T-helper 22 cell (primary cell): ENCODE results near the gene IL1R1.
"Not testable (repeated sequence)": the region's sequence is repeated elsewhere in the genome, so short reads cannot be mapped to it uniquely, and the experiment has no call there.

Experiments used
- DNase-seq: peaks from one replicate; pipeline ENCODE4 v3.0.0-alpha.2; 2020; ENCODE audit warnings: low read depth

The IL1R1 gene

DNA sequence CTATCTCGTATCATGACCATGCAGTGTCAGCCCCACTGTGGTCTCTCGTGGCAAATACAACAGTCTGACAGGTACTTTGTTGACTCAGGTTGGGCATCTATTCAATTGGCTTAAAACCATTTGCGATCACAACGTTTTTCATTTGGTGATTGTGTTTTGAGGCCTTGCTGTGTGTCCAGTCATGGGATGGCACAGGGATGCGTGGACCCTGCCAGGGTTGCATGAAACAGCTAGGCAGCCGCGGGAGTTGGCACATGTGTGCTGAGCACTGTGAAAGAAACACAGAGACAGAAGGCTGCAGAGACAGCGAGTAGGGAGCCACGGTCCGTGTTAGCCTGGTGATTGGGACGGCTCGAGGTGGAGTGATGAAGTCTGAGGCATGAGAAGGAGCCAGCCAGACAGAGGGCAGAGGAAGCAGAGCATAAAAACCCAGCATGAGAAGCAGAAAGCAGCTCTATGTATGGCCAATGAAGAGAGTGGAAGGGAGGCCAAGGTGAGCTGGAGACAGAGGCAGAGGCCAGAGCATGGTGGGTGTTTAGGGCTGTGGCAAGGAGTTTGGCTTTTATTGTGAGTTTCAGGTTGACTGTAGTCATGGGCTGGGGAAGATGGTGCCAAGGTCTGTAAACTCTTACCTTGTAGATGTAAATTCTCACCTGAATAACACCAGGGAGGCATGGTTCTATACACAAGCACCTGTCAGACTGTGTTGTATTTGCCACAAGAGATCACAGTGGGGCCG lies 31.8 kb upstream of the IL1R1 start:
- no peak for DNase-seq

DNA sequence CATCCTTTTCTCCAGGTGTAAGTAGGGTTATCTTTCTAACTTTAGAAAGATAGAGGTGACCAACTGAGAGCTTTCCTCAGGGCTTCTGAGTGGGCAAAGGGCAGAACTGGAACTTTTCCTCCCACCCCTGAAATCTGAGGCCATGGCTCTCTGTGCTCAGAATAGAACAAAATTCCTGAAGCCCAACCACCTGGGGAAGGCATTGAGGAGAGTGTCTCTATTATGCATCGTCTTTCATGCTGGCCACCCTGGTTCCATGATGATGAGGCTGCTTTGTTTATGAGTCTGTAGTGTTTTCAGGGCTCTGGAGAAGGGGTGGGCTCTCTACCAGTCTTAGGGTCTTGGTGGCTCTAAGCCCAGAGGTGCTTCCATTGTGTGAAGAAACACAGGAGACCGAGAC lies 30.7 kb upstream of the IL1R1 start:
- no peak for DNase-seq

DNA sequence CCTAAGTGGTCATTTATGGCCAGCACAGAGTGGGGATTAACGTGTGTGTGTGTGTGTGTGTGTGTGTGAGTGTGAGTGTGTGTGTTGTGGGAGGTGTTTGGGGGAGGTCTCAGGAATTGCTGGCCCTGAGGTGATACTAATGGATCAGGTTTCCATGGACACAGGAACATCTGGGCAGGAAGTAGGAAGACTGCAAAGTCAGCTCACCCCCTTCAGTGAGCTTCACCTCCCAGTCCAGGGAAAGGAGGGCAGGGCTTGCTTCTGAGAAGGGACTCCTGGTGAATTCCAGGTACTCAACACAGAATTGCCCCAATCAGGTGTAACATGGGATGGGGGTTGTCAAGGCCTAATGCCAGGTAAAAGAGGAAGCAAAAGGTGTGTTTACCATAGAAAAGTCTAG lies 30.3 kb upstream of the IL1R1 start:
- no peak for DNase-seq

DNA sequence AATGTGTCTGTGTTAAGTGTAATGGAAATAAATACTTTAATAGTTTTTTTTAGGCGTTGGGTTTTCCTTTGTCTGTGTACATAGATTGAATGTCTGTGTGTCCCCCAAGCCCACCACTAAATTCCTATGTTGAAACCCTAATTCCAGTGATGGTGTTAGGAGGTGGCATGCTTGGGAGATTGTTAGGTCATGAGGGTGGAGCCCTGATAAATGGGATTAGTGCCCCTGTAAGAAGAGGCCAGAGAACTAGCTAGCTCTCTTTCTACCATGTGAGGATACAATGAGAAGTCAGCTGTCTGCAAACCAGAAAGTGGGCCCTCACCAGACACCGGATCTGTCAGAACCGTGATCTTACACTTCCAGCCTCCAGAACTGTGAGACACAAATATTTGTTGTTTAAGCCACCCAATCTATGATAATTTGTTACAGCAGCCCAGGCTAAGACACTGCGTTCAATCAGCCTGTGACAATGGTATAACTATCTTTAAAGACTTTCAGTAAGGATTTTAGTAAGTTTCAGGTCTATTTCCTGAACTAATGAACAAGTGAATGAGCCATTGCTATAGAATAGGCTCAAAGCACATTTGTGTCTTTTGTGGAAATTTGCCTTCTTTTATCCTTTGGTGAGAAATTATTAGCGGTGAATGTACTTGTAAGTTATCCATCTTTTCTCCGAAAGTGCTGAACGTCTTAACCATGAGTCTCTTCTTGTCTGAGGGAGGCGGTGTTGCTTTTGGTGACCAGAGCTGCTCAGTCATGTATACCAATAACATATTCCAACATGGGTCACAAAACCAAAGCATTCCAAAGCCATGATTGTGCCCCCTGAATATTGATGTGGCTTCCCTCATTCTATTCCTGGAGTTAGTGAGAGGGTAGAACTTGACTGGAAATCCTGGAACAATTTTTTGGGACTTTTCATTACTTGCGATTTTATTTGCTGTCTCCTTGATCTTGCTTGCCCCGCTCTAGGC lies 29.6 kb upstream of the IL1R1 start:
- DNase-seq, result no peak

DNA sequence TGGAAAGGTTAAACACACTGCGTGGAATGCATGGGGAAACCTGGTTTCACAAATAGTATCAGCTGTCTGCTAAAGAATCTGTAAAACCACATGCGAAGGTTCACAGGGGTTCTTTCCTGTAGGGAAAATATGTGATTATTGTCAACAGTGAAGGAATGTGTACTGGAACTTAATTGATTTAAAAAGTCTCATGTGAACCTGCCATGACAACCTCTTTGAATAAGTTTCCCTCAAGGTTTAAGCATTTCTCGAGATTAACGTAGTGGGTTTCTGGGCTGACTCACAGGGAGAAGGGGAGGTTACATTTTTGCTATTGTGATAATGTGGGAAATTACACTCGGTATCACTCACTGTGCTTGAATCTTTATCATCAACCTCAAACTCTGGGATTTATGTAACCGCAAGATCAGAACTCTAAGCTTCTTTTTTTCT lies 28.2 kb upstream of the IL1R1 start:
- DNase-seq, result no peak

DNA sequence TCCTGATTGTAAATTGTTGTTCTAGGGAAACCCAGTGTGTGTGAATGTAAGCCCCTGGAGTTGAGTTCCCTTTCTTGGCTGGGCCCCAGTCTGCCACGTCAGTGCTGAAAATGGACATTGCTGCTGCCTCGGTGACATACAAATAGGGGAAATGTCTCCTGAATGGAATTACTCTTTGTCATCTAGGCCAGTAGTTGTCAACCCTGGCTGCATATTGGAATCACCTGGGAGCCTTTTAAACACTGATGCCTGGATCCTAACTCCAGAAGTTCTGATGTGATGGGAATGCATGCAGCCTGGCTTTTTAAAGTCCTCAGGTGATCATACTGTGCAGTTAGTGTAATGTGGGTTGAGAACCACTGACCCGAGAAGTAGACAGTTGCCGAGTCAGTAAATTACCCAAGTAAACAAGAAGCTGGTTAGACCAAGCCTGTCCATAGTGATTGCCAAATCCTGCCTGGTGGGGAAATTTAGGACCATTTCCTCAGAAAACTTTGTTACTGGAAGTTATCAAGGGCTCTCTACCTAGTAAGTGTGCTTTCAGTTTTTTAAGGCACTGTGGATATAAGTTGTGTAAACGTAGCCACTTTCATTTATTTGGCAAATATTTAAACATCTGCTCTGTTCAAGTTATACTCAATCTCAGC lies 27.6 kb upstream of the IL1R1 start:
- no peak for DNase-seq

DNA sequence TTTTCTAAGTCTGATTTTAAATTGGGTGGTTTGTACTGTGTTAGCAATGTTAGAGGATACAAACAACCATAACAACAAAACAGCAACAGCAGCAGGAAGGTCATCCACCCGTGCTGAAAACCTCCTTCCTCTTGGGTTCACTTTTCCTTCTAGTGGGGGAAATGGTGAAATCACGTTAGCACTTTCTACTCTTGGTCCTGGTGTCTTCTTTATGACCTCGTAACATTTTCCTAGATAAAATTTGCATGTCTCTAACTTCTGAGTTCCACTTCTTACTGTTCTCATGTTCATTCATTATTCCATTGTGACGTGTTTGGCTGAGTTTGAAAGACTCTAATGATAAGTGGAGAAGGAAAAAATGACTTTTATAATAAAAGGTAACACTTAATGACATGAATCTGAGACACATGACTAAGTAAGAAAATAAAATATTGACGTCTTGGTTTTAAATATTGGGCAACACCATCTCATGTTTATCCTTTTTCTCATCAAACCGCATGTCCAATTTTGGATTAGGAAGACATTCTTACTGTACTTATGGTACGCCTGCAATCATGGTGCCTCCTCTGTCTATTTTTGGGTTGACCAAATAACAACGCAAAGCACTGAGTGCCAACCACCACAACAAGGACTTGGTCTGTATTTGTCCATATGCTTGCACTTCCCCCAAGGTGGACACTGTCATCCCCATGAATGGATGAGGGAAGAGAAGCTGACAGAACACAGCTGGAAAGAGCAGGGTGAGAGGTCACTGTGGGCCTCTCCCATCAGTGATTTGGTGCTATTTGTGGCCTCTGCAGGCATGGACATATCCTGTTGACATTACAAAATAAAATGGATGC lies 25.7 kb upstream of the IL1R1 start:
- no peak for DNase-seq

DNA sequence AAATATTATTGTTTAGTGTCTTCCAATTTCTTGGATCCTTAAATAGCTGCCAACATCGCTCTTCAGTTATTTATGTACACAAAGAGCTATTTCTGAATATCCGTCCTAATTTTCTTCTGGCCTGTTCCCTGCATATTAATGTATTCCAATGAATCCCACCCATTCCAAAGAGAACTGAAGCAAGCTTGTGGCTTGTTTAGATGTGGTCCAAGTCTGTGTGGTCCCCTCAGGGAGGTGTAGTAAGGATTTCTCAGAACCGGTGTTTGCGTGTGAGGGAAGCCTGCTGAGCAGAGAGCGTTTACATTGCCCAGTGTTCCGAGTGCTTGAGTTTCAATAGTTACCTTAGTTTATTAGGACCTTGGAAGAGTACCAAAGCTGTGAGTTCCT lies 25.1 kb upstream of the IL1R1 start:
- DNase-seq, result no peak

DNA sequence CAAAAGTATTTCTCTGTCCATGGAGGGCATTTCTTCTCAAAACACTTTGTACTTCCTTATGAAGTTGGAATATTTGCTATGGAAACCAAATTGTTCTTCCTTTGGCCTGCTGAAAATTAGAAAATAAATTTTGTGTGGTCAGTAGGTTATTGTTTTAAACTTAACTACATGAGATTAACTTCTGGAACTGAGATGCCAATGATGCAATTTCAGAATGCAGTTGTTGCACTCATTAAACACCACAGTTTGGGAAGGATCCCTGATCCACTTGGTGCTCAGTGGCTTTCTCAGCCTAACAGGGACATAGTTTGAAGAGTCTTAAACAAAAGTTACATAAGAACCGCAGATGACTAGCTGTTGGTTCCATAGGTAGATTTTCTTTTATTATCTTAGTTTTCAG lies 23.3 kb upstream of the IL1R1 start:
- DNase-seq, result no peak

DNA sequence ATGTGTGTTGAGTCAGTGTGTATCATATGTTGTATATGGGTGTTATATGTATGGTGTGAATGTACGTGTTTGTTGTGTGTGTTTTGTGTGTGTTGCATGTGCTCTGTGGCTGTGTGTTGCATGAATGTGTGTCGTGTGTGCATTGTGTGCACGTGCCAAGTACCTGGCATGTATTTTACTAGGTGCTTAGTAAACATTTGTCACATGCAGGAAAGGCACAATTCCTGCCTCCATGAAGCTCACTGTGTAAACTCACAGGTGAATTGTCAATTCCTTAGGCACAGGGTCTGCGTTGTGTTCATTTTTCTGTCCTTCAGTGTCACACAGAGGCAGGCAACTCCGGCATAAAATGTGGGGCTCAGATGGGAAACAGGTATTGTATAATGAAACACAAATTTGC lies 22.3 kb upstream of the IL1R1 start:
- no peak for DNase-seq

DNA sequence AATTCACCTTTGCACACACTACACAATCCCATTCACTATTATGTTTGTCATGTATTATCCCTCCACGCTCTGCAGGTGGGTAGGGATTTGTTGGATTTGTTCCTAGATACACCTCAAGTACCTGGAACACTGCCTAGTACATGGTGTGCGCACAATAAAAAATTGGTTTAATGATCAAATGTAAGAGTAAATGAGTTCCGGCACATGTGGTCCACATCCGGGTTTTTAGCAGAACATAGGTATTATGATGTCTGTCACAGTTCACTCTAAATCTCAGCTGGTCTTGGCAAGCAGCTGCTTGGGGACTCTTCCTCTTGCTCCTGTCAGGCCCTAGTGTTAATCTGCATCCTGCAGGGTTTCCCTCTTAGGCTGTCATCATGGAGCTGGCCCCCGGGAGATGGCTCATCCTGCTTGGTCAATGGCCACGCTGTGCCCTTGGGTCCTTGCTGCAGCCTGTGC lies 21.8 kb upstream of the IL1R1 start:
- no peak for DNase-seq

DNA sequence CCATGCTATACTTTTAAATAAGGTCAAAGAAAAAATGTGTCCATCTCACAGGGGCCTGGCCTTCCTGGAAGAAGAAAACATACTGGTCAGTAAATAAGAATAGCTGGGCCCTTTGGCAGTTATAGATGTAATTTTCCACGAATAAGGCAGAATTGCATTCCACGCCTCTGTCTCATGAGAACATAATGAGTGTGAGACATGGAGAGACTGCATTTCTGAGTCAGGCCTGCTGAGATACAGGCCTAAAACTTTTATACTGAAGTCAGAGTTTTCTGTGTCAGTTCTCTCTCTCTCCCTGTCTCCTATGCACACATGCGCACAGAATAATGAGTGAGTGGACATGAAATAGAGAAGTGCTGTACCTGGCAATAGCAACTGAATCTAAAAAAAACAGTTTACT lies 20.4 kb upstream of the IL1R1 start:
- DNase-seq, result no peak

DNA sequence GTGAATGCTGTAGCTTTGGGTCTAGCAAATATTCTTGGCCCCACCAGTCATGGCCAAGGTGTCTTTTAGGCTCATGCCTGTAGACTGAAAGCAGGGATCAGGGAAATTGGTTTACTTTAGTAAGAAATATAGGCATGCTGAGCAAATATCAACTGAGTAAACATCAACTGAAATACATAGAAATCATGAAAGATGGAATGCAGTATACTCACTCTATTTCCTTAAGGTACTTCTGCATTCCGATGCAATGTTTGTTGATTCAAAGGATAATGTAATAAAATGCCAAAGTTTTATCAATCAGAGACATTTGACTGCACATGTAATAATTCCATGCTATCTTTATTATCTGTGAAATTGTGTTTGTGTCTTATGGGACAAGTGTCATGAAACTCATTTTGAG lies 19.6 kb upstream of the IL1R1 start:
- DNase-seq, result no peak

DNA sequence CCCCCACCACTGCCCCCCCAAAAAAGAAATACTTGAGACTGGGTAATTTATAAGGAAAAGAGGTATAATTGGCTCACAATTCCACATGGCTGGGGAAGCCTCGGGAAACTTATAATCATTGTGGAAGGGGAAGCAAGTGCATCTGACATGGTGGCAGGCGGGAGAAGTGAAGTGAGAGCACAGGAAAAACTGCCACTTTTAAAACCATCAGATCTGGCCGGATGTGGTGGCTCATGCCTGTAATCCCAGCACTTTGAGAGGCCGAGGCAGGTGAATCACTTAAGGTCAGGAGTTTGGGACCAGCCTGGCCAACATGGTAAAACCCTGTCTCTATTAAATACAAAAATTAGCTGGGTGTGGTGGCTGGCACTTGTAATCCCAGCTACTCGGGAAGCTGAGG lies 18.1 kb upstream of the IL1R1 start:
- not testable (repeated sequence) for DNase-seq

DNA sequence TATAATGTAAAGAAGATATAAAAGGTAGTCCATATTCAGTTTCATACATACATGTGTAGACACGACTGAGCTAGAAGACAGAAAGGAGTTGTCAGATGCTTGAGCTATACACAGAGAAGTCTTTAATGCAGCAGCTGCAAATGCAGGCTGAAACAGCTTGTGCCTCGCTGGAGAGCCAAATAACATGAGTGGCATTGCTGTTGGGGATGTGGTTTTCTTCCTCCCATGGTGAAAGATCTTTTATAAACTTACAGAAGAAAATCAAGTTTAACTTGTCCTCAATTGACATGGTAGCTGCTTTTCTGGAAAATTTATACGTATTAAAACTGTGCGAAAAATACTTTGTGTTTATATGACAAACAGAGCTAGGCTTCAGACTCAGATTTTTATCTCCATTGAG lies 16.4 kb upstream of the IL1R1 start:
- DNase-seq, result no peak

DNA sequence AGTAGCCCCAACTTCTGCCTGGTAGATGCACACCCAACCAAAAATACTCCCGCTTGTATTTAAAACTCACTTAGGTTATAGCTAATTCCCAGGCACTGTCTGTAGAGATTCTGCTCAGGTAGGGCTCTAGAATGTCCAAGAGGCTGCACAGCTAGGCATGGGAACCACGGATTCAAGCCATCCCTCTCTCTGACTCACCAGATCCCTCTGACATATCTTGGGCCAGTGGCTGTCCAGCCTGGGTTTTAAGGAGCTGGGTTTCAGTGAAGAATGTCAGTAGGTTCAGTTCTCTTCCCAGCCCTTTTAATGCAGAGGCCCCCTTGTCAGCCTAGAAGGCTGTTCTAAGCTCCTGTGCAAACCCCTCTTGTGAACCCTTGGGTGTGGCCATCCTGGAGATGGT lies 15.9 kb upstream of the IL1R1 start:
- no peak for DNase-seq

DNA sequence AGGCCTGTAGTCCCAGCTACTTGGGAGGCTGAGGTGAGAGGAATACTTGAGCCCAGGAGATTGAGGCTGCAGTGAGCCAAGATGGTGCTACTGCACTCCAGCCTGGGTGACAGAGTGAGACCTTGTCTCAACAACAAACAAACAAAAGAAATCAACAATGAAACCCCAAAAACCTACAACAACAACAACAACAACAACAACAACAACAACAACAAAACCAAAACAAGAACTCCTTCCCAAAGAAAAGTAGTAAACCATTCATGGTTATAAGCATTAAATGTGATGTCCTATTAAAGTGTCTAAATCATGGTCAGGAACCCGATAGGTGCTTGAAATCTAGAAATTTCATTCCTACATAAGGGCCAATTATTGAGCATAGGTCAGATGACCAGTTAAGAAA lies 13.5 kb upstream of the IL1R1 start:
- DNase-seq, result no peak

DNA sequence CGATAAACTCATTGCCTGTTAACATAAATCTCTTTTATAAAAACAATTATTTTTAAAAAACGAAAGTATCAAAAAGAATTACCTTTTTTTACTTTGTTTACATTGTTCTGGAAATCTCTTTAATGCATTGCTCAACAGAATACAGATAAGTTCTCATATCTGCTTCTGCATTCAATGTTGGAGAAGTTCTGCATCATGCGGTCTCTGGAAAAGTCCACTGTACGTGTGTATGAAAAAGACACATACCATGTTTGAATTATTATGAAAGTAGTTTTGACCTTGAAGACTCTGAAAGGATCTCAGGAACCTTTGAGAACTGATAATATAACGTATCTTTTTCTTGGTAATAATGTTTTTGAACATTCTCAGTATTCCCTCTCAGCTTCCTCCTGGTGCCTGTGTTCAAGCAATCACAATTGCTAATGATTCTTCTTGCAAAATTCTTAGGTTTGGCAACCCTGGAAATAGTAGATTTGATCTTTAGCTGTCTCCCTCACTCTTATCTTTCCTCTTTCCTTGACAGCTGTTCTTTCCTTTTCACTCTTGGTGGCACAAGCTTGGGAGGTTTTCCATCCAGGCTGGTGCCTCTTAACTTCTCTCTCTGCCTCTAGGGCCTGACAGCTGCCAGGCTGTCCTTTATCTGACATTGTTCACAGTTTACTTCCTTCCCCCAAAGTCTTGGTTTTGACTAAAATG lies 12.4 kb upstream of the IL1R1 start:
- DNase-seq, result no peak

DNA sequence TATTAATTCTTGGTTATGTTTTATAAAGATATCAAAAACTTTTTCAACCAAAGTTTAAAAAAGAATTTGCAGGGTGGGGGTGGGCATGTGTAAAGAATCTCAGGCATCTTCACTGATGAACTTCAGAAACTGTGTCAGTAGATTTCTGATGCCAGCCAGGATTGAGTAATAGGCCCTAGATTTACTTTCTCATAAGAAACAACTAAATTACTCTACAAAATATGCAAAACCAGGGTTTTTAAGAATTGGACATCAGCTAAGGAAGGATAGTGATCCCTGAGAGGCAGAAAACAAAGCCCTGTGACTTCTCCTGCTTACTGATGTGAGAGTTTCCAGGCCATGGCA lies 11.9 kb upstream of the IL1R1 start:
- no peak for DNase-seq

DNA sequence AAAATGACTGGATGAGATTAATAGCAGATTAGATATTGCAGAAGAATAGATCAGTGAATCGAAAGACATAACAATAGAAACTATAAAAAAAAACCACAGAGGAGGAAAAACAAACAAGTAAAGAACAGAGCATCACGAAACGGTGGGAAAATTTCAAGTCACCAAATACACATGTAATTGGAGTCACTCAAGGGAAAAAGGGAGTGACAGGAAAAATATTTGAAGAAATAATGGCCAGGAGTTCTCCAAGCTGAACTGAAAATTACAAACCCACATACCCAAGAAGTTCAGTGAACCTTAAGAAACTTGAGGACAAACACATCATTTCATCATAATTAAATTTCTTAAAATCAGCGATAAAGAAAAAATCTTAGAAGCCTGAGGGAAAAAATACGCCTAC lies 11.0 kb upstream of the IL1R1 start:
- no peak for DNase-seq

DNA sequence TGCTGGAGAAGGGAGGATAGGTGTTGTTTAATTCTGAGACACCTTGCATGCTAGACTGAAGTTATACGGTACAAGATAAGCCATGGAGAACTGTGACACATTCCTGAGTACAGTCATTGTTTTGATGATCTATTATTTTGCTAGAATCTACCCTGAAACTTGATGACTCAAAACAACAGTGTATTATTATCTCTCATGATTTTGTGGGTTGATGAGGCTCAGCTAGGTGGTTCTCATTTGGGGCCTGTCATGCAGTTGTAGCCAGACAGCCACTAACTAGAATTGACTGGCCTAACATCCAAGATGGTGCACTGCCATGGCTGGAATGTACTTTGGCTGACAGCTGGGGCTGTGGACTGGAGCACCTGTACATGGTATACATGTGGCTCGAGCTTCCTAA lies 5.4 kb upstream of the IL1R1 start:
- DNase-seq, result no peak
